CD14-positive monocyte (primary cell): ENCODE measurements around the gene CDK19. TPM values are rescaled to one million over a fixed set of nuclear protein-coding genes. Genes with fewer than 3 reads are reported as not detected.

Source experiments
- DNase-seq, 3 donors: peaks; one replicate each; pipeline ENCODE4 v3.0.0-alpha.2; 2011 to 2022
- H2AFZ ChIP-seq: 2 replicates; pipeline ENCODE4 v1.6.0; 2012; ENCODE audit warnings: mild to moderate bottlenecking, low read depth, low read length, inconsistent platforms; ENCODE audit not compliant: insufficient read depth, poor library complexity, severe bottlenecking
- H3K27ac ChIP-seq, 2 donors: 1 replicate in 1 of 2; 2 replicates in 1 of 2; pipeline ENCODE4 v1.5.1; 2012 to 2013; ENCODE audit warnings: low read length in 2 of 2, control low read depth in 1 of 2, inconsistent platforms in 1 of 2, low read depth in 1 of 2, mild to moderate bottlenecking in 1 of 2
- H3K27me3 ChIP-seq, 2 donors: one replicate each; pipeline versions ENCODE4 v1.6.0 to v1.6.1; 2011 to 2013; ENCODE audit warnings: low read length in 2 of 2; ENCODE audit not compliant: control insufficient read depth in 2 of 2, insufficient read depth in 2 of 2
- H3K36me3 ChIP-seq, 2 donors: replicated peaks in 1 of 2; 1 replicate in 1 of 2; 2 replicates in 1 of 2; pipeline versions ENCODE4 v1.5.1 to v1.6.1; 2012 to 2013; ENCODE audit warnings: low read length in 2 of 2, control low read depth in 1 of 2, inconsistent platforms in 1 of 2, mild to moderate bottlenecking in 1 of 2; ENCODE audit not compliant: insufficient read depth in 2 of 2, control insufficient read depth in 1 of 2
- H3K4me1 ChIP-seq, 2 donors: 1 replicate in 1 of 2; 2 replicates in 1 of 2; pipeline versions ENCODE4 v1.5.1 to v1.6.1; 2012 to 2013; ENCODE audit warnings: low read length in 2 of 2, control low read depth in 1 of 2, inconsistent platforms in 1 of 2, mild to moderate bottlenecking in 1 of 2, moderate library complexity in 1 of 2; ENCODE audit not compliant: insufficient read depth in 2 of 2, control insufficient read depth in 1 of 2
- H3K4me2 ChIP-seq: replicated peaks from 2 replicates; pipeline ENCODE3; 2012; ENCODE audit warnings: low read length, moderate library complexity, mild to moderate bottlenecking; ENCODE audit not compliant: poor library complexity, severe bottlenecking; ENCODE audit errors: extremely low read depth
- H3K4me3 ChIP-seq, 3 experiments: fragments of 200-600 bp in 1 of 3; sonication (generic) in 1 of 3; replicated peaks in 1 of 3; 1 replicate in 2 of 3; 2 replicates in 1 of 3; pipeline ENCODE4 v1.5.1; 2011 to 2013; ENCODE audit warnings: low read length in 3 of 3, mild to moderate bottlenecking in 3 of 3, control low read depth in 2 of 3, low read depth in 2 of 3, inconsistent platforms in 1 of 3, moderate library complexity in 1 of 3
- H3K79me2 ChIP-seq: 2 replicates; pipeline ENCODE4 v1.6.0; 2012; ENCODE audit warnings: mild to moderate bottlenecking, control low read depth, inconsistent platforms, low read length, moderate library complexity; ENCODE audit not compliant: insufficient read depth
- H3K9ac ChIP-seq: 2 replicates; pipeline ENCODE4 v1.6.0; 2017; ENCODE audit warnings: low read length, mild to moderate bottlenecking; ENCODE audit not compliant: insufficient read depth, poor library complexity, severe bottlenecking
- H3K9me3 ChIP-seq, 2 donors: replicated peaks in 1 of 2; 1 replicate in 1 of 2; 2 replicates in 1 of 2; pipeline versions ENCODE4 v1.5.1 to v1.6.1; 2012 to 2013; ENCODE audit warnings: low read length in 2 of 2, control low read depth in 1 of 2; ENCODE audit not compliant: control insufficient read depth in 1 of 2, insufficient read depth in 1 of 2
- H4K20me1 ChIP-seq: 2 replicates; pipeline ENCODE4 v1.6.0; 2012; ENCODE audit warnings: mild to moderate bottlenecking, low read length, control low read depth, moderate library complexity; ENCODE audit not compliant: insufficient read depth
- H3K27ac Mint-ChIP-seq, 7 donors: one replicate each; pipeline ENCODE4 v1.8.0; 2020; ENCODE audit warnings: mild to moderate bottlenecking in 7 of 7, mixed read lengths in 7 of 7, moderate library complexity in 6 of 7, inconsistent platforms in 2 of 7
- H3K27me3 Mint-ChIP-seq, 3 donors: one replicate each; pipeline ENCODE4 v1.8.0; 2021 to 2022; ENCODE audit warnings: low read depth in 3 of 3, mild to moderate bottlenecking in 3 of 3, mixed read lengths in 3 of 3, moderate library complexity in 3 of 3, inconsistent platforms in 1 of 3
- H3K36me3 Mint-ChIP-seq, 2 donors: one replicate each; pipeline ENCODE4 v1.8.0; 2020; ENCODE audit warnings: mixed read lengths in 2 of 2, inconsistent platforms in 1 of 2, mild to moderate bottlenecking in 1 of 2
- H3K4me1 Mint-ChIP-seq: one replicate; pipeline ENCODE4 v1.8.0; 2020; ENCODE audit warnings: mild to moderate bottlenecking, mixed read lengths
- H3K4me3 Mint-ChIP-seq, 2 donors: one replicate each; pipeline ENCODE4 v1.8.0; 2020; ENCODE audit warnings: mild to moderate bottlenecking in 2 of 2, mixed read lengths in 2 of 2, moderate library complexity in 1 of 2
- H3K9me3 Mint-ChIP-seq, 7 donors: one replicate each; pipeline ENCODE4 v1.8.0; 2020 to 2022; ENCODE audit warnings: mixed read lengths in 7 of 7, mild to moderate bottlenecking in 6 of 7, moderate library complexity in 6 of 7, inconsistent platforms in 2 of 7
- WGBS: methylation state at CpG from one replicate; pipeline ENCODE4 v1.1.5; 2013; ENCODE audit warnings: missing lambda C conversion rate; ENCODE audit not compliant: insufficient coverage; 5-methylcytosine and 5-hydroxymethylcytosine counted together
- intact Hi-C, 2 donors: fragments of 100-400 bp; cut with micrococcal nuclease; formaldehyde crosslinking; loops; one replicate each; pipeline versions ENCODE4 v1.15.0 to v1.15.1; 2023
- polyA plus RNA-seq, 3 donors: library from polyadenylated mRNA; depleted of rRNA in 1 of 3; unstranded in 2 of 3; stranded (reverse) in 1 of 3; fragments of 300-500 nt in 2 of 3; fragments of >200 nt in 1 of 3; fragmentation: Illumina TruSeq in 2 of 3; gene quantifications; 1 replicate in 2 of 3; 2 replicates in 1 of 3; pipeline ENCODE4 v1.2.3, GENCODE V29; 2012 to 2021
- TF ChIP-seq, protein P1 (sequence below): fragments of 200-600 bp; IDR thresholded peaks from one replicate; pipeline ENCODE4 v1.8.0; 2022; ENCODE audit warnings: antibody characterized with exemption, mild to moderate bottlenecking

Gene CDK19
- polyA plus RNA-seq, 3 donors, result 2.7 to 12.0 (median 3.9) TPM

GRCh38 chr6:110859335-110859792 is 44.1 kb upstream of the CDK19 start:
- Mint-ChIP-seq H3K36me3 (peaks cover 2 to 6% of the 10 kb centered on the region in 2 donors), H3K4me3 (peak overlapping the region; percentile 78 to 89), H3K27me3 (peaks cover 0 to 3% (median 0%) of the 10 kb centered on the region in 3 donors), H3K4me1 (peaks cover 21% of the 10 kb centered on the region), H3K27ac (peak overlapping the region; percentile 91 to 98 (median 94)), H3K9me3 (peaks cover 0 to 2% (median 0%) of the 10 kb centered on the region in 7 donors)
- Histone ChIP-seq H3K4me3 (peak overlapping the region; percentile 51 to 74 (median 53)), H4K20me1 (no peaks in the 10 kb centered on the region), H2AFZ (peak overlapping the region; percentile 88), H3K36me3 (no peaks in the 10 kb centered on the region), H3K4me2 (peak overlapping the region; percentile 80), H3K79me2 (peaks cover 3% of the 10 kb centered on the region), H3K27ac (peak overlapping the region; percentile 82 to 92), H3K9ac (peak overlapping the region; percentile 73), H3K4me1 (peaks cover 18 to 28% of the 10 kb centered on the region in 2 donors), H3K27me3 (no peaks in the 10 kb centered on the region), H3K9me3 (no peaks in the 10 kb centered on the region)
- 0% methylated on average over 4 of the region's 12 CpGs for WGBS
- TF ChIP-seq, protein P1, sequence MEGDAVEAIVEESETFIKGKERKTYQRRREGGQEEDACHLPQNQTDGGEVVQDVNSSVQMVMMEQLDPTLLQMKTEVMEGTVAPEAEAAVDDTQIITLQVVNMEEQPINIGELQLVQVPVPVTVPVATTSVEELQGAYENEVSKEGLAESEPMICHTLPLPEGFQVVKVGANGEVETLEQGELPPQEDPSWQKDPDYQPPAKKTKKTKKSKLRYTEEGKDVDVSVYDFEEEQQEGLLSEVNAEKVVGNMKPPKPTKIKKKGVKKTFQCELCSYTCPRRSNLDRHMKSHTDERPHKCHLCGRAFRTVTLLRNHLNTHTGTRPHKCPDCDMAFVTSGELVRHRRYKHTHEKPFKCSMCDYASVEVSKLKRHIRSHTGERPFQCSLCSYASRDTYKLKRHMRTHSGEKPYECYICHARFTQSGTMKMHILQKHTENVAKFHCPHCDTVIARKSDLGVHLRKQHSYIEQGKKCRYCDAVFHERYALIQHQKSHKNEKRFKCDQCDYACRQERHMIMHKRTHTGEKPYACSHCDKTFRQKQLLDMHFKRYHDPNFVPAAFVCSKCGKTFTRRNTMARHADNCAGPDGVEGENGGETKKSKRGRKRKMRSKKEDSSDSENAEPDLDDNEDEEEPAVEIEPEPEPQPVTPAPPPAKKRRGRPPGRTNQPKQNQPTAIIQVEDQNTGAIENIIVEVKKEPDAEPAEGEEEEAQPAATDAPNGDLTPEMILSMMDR, result no peak
- intact Hi-C loops, result no loop called here
- DNase-seq, result peak; percentile 65 to 87 (median 84)

- H3K36me3 Mint-ChIP-seq, result peaks cover 2 to 6% of the 10 kb centered on the region in 2 donors
- H3K9me3 ChIP-seq, result no peaks in the 10 kb centered on the region
- peak in 1 of 3 donors; percentile 6 for DNase-seq
- peaks cover 3% of the 10 kb centered on the region for H3K79me2 ChIP-seq
- peak overlapping the region; percentile 78 to 89 for H3K4me3 Mint-ChIP-seq
- peak overlapping the region; percentile 80 for H3K4me2 ChIP-seq
- H3K9me3 Mint-ChIP-seq, result peaks cover 0 to 2% (median 0%) of the 10 kb centered on the region in 7 donors
- TF ChIP-seq, protein P1, result no peak
- peak overlapping the region; percentile 82 to 92 for H3K27ac ChIP-seq
- peaks cover 27% of the 10 kb centered on the region for H3K4me1 Mint-ChIP-seq
- intact Hi-C loops, result no loop called here
- H3K36me3 ChIP-seq, result no peaks in the 10 kb centered on the region
- peak overlapping the region; percentile 51 to 74 (median 53) for H3K4me3 ChIP-seq
- WGBS, result 95% methylated on average over 29 of the region's 31 CpGs
- H3K27ac Mint-ChIP-seq, result peak overlapping the region; percentile 91 to 98 (median 94)
- peak overlapping the region; percentile 73 for H3K9ac ChIP-seq
- H3K27me3 Mint-ChIP-seq, result peaks cover 0 to 3% (median 0%) of the 10 kb centered on the region in 3 donors
- no peaks in the 10 kb centered on the region for H4K20me1 ChIP-seq
- H2AFZ ChIP-seq, result peak overlapping the region; percentile 88
- peaks cover 22 to 34% of the 10 kb centered on the region in 2 donors for H3K4me1 ChIP-seq
- H3K27me3 ChIP-seq, result no peaks in the 10 kb centered on the region
Observed at GRCh38 chr6:110858562-110859214, 43.4 kb upstream of the CDK19 start.
